Measurements from ENCODE around the gene STAP1. TPM values are rescaled to one million over a fixed set of nuclear protein-coding genes. Genes with fewer than 3 reads are reported as not detected.

Gene STAP1
- total RNA-seq, 1 donor from 2014 or later: not detected

- Mint-ChIP-seq H3K4me3 (ENCODE audit: unreplicated experiment) (no peak overlapping the region), H3K9me3 (ENCODE audit: unreplicated experiment) (no peaks in the 10 kb centered on the region), H3K27me3 (ENCODE audit: unreplicated experiment) (no peaks in the 10 kb centered on the region), H3K4me1 (ENCODE audit: unreplicated experiment) (peaks cover 27% of the 10 kb centered on the region), H3K27ac (ENCODE audit: unreplicated experiment) (no peak overlapping the region), H3K36me3 (ENCODE audit: unreplicated experiment) (peaks cover 44% of the 10 kb centered on the region)
- DNase-seq (ENCODE audit: extremely low spot score, unreplicated experiment): no peak
- TF ChIP-seq CTCF (IDR thresholded peaks at IDR 0.05): no peak
Measured at GRCh38 chr4:67539830-67540229, 18.7 kb upstream of the STAP1 start.

GRCh38 chr4:67542076-67542475 lies 16.5 kb upstream of the STAP1 start:
- no peaks in the 10 kb centered on the region for H3K9me3 Mint-ChIP-seq (ENCODE audit: unreplicated experiment)
- no peak overlapping the region for H3K27ac Mint-ChIP-seq (ENCODE audit: unreplicated experiment)
- H3K36me3 Mint-ChIP-seq (ENCODE audit: unreplicated experiment): peaks cover 33% of the 10 kb centered on the region
- no peak for TF ChIP-seq CTCF (IDR thresholded peaks at IDR 0.05)
- H3K4me3 Mint-ChIP-seq (ENCODE audit: unreplicated experiment): no peak overlapping the region
- DNase-seq (ENCODE audit: extremely low spot score, unreplicated experiment): no peak
- H3K4me1 Mint-ChIP-seq (ENCODE audit: unreplicated experiment): peaks cover 30% of the 10 kb centered on the region
- H3K27me3 Mint-ChIP-seq (ENCODE audit: unreplicated experiment): no peaks in the 10 kb centered on the region

- no peak for TF ChIP-seq CTCF (IDR thresholded peaks at IDR 0.05)
- DNase-seq (ENCODE audit: extremely low spot score, unreplicated experiment): peak; percentile 97
- Mint-ChIP-seq H3K4me3 (ENCODE audit: unreplicated experiment) (peak within 1 kb of the TSS; percentile 98), H3K36me3 (ENCODE audit: unreplicated experiment) (peaks cover 12% of the 10 kb centered on the region), H3K9me3 (ENCODE audit: unreplicated experiment) (no peaks in the 10 kb centered on the region), H3K27ac (ENCODE audit: unreplicated experiment) (peak within 1 kb of the TSS; percentile 96), H3K27me3 (ENCODE audit: unreplicated experiment) (no peaks in the 10 kb centered on the region), H3K4me1 (ENCODE audit: unreplicated experiment) (peaks cover 30% of the 10 kb centered on the region)
Measured at GRCh38 chr4:67545199-67546003, 13.1 kb upstream of the STAP1 start, which contains the start of gene CENPC. Gene CENPC (minus strand): TSS chr4:67545503. CDS start chr4:67545355, 148 bp downstream.

- Mint-ChIP-seq H3K9me3 (ENCODE audit: unreplicated experiment) (no peaks in the 10 kb centered on the region), H3K27ac (ENCODE audit: unreplicated experiment) (no peak overlapping the region), H3K27me3 (ENCODE audit: unreplicated experiment) (no peaks in the 10 kb centered on the region), H3K36me3 (ENCODE audit: unreplicated experiment) (peaks cover 12% of the 10 kb centered on the region), H3K4me3 (ENCODE audit: unreplicated experiment) (peak overlapping the region; percentile 98), H3K4me1 (ENCODE audit: unreplicated experiment) (peaks cover 30% of the 10 kb centered on the region)
- TF ChIP-seq CTCF (IDR thresholded peaks at IDR 0.05): no peak
- no peak for DNase-seq (ENCODE audit: extremely low spot score, unreplicated experiment)
Measured at GRCh38 chr4:67546004-67546356, 12.5 kb upstream of the STAP1 start.

- peaks cover 6% of the 10 kb centered on the region for H3K36me3 Mint-ChIP-seq (ENCODE audit: unreplicated experiment)
- no peaks in the 10 kb centered on the region for H3K27me3 Mint-ChIP-seq (ENCODE audit: unreplicated experiment)
- DNase-seq (ENCODE audit: extremely low spot score, unreplicated experiment): no peak
- H3K4me1 Mint-ChIP-seq (ENCODE audit: unreplicated experiment): peaks cover 26% of the 10 kb centered on the region
- H3K4me3 Mint-ChIP-seq (ENCODE audit: unreplicated experiment): no peak overlapping the region
- H3K9me3 Mint-ChIP-seq (ENCODE audit: unreplicated experiment): no peaks in the 10 kb centered on the region
- no peak overlapping the region for H3K27ac Mint-ChIP-seq (ENCODE audit: unreplicated experiment)
- TF ChIP-seq CTCF (IDR thresholded peaks at IDR 0.05): peak; percentile 13
Measured at GRCh38 chr4:67546971-67547370, 11.6 kb upstream of the STAP1 start.

Data from osteocyte (in vitro differentiated cells).